B cell (primary cell): ENCODE measurements around the gene TMEM30A. TPM values are rescaled to one million over a fixed set of nuclear protein-coding genes. Genes with fewer than 3 reads are reported as not detected.
A peak's percentile ranks its signal among the peaks of the same experiment; 100 is the strongest.

Source experiments
- ATAC-seq: fragments of 200-7000 bp; cut with Tn5 transposase; one replicate; pipeline ENCODE4 v1.10.0; 2021; ENCODE audit warnings: low read depth, mild to moderate bottlenecking, moderate number of reproducible peaks, moderate library complexity
- CTCF ChIA-PET: fragments of 350-600 bp; sonication (Branson Sonifier 250); formaldehyde crosslinking; loops from one replicate; lab custom pipeline; 2021; ENCODE audit warnings: antibody characterized with exemption, inconsistent platforms; lab: Charles Lee
- POLR2A ChIA-PET: fragments of 350-600 bp; sonication (Branson Sonifier 250); formaldehyde crosslinking; loops from one replicate; lab custom pipeline; 2021; ENCODE audit warnings: antibody characterized with exemption; lab: Charles Lee
- DNase-seq: peaks from one replicate; pipeline ENCODE4 v3.0.0; 2013
- H2AFZ ChIP-seq: 2 replicates; pipeline ENCODE4 v1.6.1; 2012; ENCODE audit warnings: mild to moderate bottlenecking, low read depth, low read length; ENCODE audit not compliant: insufficient read depth, poor library complexity, severe bottlenecking
- H3K27ac ChIP-seq, 2 donors: 1 replicate in 1 of 2; 2 replicates in 1 of 2; pipeline ENCODE4 v1.5.1; 2012 to 2013; ENCODE audit warnings: low read length in 2 of 2, mild to moderate bottlenecking in 2 of 2, moderate library complexity in 1 of 2
- H3K27me3 ChIP-seq, 4 experiments: fragments of 200-600 bp in 1 of 4; sonication (generic) in 1 of 4; replicated peaks in 1 of 4; 1 replicate in 2 of 4; 2 replicates in 2 of 4; pipeline versions ENCODE4 v1.6.1 to v1.7.0; 2013 to 2016; ENCODE audit warnings: low read length in 3 of 4, mild to moderate bottlenecking in 2 of 4, mixed read lengths in 1 of 4, moderate library complexity in 1 of 4; ENCODE audit not compliant: insufficient read depth in 4 of 4, control insufficient read depth in 3 of 4; ENCODE audit errors: control extremely low read depth in 1 of 4
- H3K36me3 ChIP-seq, 2 experiments: replicated peaks in 1 of 2; 1 replicate in 1 of 2; 2 replicates in 1 of 2; pipeline versions ENCODE4 v1.6.1 to v1.7.1; 2013; ENCODE audit warnings: low read length in 1 of 2; ENCODE audit not compliant: insufficient read depth in 2 of 2, control insufficient read depth in 1 of 2; ENCODE audit errors: control extremely low read depth in 1 of 2, extremely low read depth in 1 of 2
- H3K4me1 ChIP-seq, 2 donors: fragments of 200-600 bp in 1 of 2; sonication (generic) in 1 of 2; 1 replicate in 1 of 2; 2 replicates in 1 of 2; pipeline versions ENCODE4 v1.5.1 to v1.6.1; 2013 to 2017; ENCODE audit warnings: low read length in 2 of 2; ENCODE audit not compliant: control insufficient read depth in 2 of 2, insufficient read depth in 2 of 2
- H3K4me2 ChIP-seq: replicated peaks from 2 replicates; pipeline ENCODE3; 2012; ENCODE audit warnings: mild to moderate bottlenecking, low read depth, low read length; ENCODE audit not compliant: poor library complexity, severe bottlenecking
- H3K4me3 ChIP-seq, 5 experiments: fragments of 200-600 bp in 1 of 5; sonication (generic) in 1 of 5; 1 replicate in 3 of 5; 2 replicates in 2 of 5; pipeline versions ENCODE4 v1.5.1 to v1.7.0; 2011 to 2016; ENCODE audit warnings: low read length in 4 of 5, mild to moderate bottlenecking in 4 of 5, low read depth in 2 of 5, control low read depth in 1 of 5, moderate library complexity in 1 of 5; ENCODE audit not compliant: insufficient read depth in 1 of 5; ENCODE audit errors: control extremely low read depth in 1 of 5, extremely low read depth in 1 of 5
- H3K79me2 ChIP-seq: fragments of 200-600 bp; sonication (generic); one replicate; pipeline ENCODE4 v1.6.0; 2016; ENCODE audit warnings: low read length; ENCODE audit not compliant: control insufficient read depth, insufficient read depth
- H3K9ac ChIP-seq: fragments of 200-600 bp; sonication (generic); 2 replicates; pipeline ENCODE4 v1.6.1; 2017; ENCODE audit warnings: mild to moderate bottlenecking, low read length, moderate library complexity
- H3K9me3 ChIP-seq, 3 donors: one replicate each; pipeline versions ENCODE4 v1.6.1 to v1.7.1; 2013; ENCODE audit warnings: low read length in 2 of 3; ENCODE audit not compliant: control insufficient read depth in 2 of 3, insufficient read depth in 1 of 3; ENCODE audit errors: control extremely low read depth in 1 of 3
- H4K20me1 ChIP-seq: 2 replicates; pipeline ENCODE4 v1.6.0; 2012; ENCODE audit warnings: mild to moderate bottlenecking, low read length; ENCODE audit not compliant: insufficient read depth, control insufficient read depth, poor library complexity, severe bottlenecking
- H3K27ac Mint-ChIP-seq: one replicate; pipeline ENCODE4 v1.8.0; 2021; ENCODE audit warnings: mixed read lengths
- H3K27me3 Mint-ChIP-seq: one replicate; pipeline ENCODE4 v1.8.0; 2021; ENCODE audit warnings: mixed read lengths
- H3K4me1 Mint-ChIP-seq: one replicate; pipeline ENCODE4 v1.8.0; 2021; ENCODE audit warnings: mixed read lengths
- H3K4me3 Mint-ChIP-seq: one replicate; pipeline ENCODE4 v1.8.0; 2021; ENCODE audit warnings: mixed read lengths
- H3K9me3 Mint-ChIP-seq: one replicate; pipeline ENCODE4 v1.8.0; 2022; ENCODE audit warnings: mixed read lengths; ENCODE audit not compliant: insufficient read depth
- EZH2 ChIP-seq: IDR thresholded peaks from 2 replicates; pipeline ENCODE4 v1.6.1; 2012; ENCODE audit warnings: borderline replicate concordance, low read depth, mild to moderate bottlenecking, moderate library complexity, low read length; ENCODE audit not compliant: insufficient read depth, poor library complexity, severe bottlenecking
- WGBS: methylation state at CpG from one replicate; pipeline ENCODE4 v1.1.5; 2013; ENCODE audit warnings: missing lambda C conversion rate; ENCODE audit not compliant: insufficient coverage; 5-methylcytosine and 5-hydroxymethylcytosine counted together
- intact Hi-C: fragments of 100-400 bp; cut with micrococcal nuclease; formaldehyde crosslinking; loops from one replicate; pipeline ENCODE4 v1.10.0; 2022
- polyA plus RNA-seq: library from polyadenylated mRNA; depleted of rRNA; stranded (reverse); fragments of >200 nt; gene quantifications from 2 replicates; pipeline ENCODE4 v1.2.3, GENCODE V29; 2012
- total RNA-seq, 2 donors: library from RNA; stranded (reverse); fragments of 120-200 nt in 1 of 2; gene quantifications; 1 replicate in 1 of 2; 2 replicates in 1 of 2; pipeline versions ENCODE4 v1.2.3 to v1.2.4, GENCODE V29; 2013 to 2022
- TF ChIP-seq, protein P1 (sequence below): fragments of 200-600 bp; IDR thresholded peaks from one replicate; pipeline ENCODE4 v1.8.0; 2022; ENCODE audit warnings: antibody characterized with exemption, mild to moderate bottlenecking

The TMEM30A gene
- total and polyA plus RNA-seq, 2 donors (not counting 1 experiment from before 2014, with no cell fraction given): 4.7 to 53.9 TPM

DNA sequence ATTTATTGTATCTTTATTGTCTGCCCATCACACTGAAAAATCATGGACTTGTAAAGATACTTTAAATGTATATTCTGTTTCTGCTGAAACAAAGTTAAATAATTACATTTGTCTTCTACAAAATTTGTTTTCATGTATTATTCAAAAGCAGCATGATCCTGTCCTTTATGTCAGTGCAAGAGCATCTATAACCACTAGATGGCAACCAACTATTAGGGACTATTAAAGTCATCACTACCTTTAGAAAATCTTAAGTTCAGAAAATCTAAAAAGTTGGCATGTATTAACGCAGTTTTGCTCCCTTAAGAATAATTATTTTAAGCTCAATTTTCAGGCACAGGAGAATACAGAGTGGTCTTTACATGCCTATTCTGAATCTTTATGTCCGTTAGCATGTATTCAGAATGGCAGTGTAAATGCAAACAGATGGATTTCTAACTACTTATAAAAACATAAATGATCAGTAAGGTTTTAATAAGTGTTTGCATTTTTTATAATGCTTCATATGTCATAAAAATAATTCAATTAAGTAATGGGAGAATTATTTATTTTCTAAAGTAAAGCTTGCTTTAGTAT lies 17.8 kb downstream of the TMEM30A start:
- H3K9ac ChIP-seq: no peak overlapping the region
- no peaks in the 10 kb centered on the region for H3K9me3 ChIP-seq
- intact Hi-C loops: loop anchor here (1.0 to 2.0 kb wide), 2 partner anchors 16 to 279 kb away; no protein-coding TSS in a partner anchor
- no peak overlapping the region for H2AFZ ChIP-seq
- WGBS: no CpG with 5 or more reads among the region's 2 CpGs
- H3K4me3 Mint-ChIP-seq: no peak overlapping the region
- no peak overlapping the region for H3K27ac ChIP-seq
- no peak for TF ChIP-seq EZH2
- TF ChIP-seq, protein P1, sequence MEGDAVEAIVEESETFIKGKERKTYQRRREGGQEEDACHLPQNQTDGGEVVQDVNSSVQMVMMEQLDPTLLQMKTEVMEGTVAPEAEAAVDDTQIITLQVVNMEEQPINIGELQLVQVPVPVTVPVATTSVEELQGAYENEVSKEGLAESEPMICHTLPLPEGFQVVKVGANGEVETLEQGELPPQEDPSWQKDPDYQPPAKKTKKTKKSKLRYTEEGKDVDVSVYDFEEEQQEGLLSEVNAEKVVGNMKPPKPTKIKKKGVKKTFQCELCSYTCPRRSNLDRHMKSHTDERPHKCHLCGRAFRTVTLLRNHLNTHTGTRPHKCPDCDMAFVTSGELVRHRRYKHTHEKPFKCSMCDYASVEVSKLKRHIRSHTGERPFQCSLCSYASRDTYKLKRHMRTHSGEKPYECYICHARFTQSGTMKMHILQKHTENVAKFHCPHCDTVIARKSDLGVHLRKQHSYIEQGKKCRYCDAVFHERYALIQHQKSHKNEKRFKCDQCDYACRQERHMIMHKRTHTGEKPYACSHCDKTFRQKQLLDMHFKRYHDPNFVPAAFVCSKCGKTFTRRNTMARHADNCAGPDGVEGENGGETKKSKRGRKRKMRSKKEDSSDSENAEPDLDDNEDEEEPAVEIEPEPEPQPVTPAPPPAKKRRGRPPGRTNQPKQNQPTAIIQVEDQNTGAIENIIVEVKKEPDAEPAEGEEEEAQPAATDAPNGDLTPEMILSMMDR: peak; percentile 95
- peaks cover 48% of the 10 kb centered on the region for H4K20me1 ChIP-seq
- POLR2A ChIA-PET: no interaction called here
- H3K4me2 ChIP-seq: no peak overlapping the region
- no peaks in the 10 kb centered on the region for H3K27me3 ChIP-seq
- no peak overlapping the region for H3K27ac Mint-ChIP-seq
- H3K4me1 Mint-ChIP-seq: peaks cover 10% of the 10 kb centered on the region
- H3K9me3 Mint-ChIP-seq: no peaks in the 10 kb centered on the region
- no peaks in the 10 kb centered on the region for H3K27me3 Mint-ChIP-seq
- H3K36me3 ChIP-seq: peaks cover 4 to 20% of the 10 kb centered on the region in 2 experiments
- no peaks in the 10 kb centered on the region for H3K4me1 ChIP-seq
- ATAC-seq: peak; percentile 58
- CTCF ChIA-PET: interaction anchor here (0.7 to 3.0 kb wide), 24 partner anchors 9 to 285 kb away, joined by 3 to 14 read pairs (median 3); partner anchors contain the start of genes COX7A2 and FILIP1
- DNase-seq: peak; percentile 58
- H3K79me2 ChIP-seq: peaks cover 28% of the 10 kb centered on the region
- H3K4me3 ChIP-seq: no peak overlapping the region

GRCh38 chr6:75263401-75263750 lies 21.2 kb downstream of the TMEM30A start:
- no peak overlapping the region for H3K4me3 ChIP-seq
- CTCF ChIA-PET: interaction anchor here (0.8 kb wide), 1 partner anchor 283 kb away, joined by 3 read pairs; no protein-coding TSS in a partner anchor
- H3K36me3 ChIP-seq: peaks cover 13 to 46% of the 10 kb centered on the region in 2 experiments
- peaks cover 19% of the 10 kb centered on the region for H3K79me2 ChIP-seq
- H4K20me1 ChIP-seq: peaks cover 41% of the 10 kb centered on the region
- Mint-ChIP-seq H3K27ac (no peak overlapping the region), H3K4me1 (peaks cover 5% of the 10 kb centered on the region), H3K9me3 (no peaks in the 10 kb centered on the region), H3K4me3 (no peak overlapping the region), H3K27me3 (no peaks in the 10 kb centered on the region)
- H3K4me1 ChIP-seq: no peaks in the 10 kb centered on the region
- H3K27me3 ChIP-seq: no peaks in the 10 kb centered on the region
- TF ChIP-seq, protein P1: no peak
- no peak for TF ChIP-seq EZH2
- no peak overlapping the region for H2AFZ ChIP-seq
- DNase-seq (no peak), ATAC-seq (no peak)
- no peaks in the 10 kb centered on the region for H3K9me3 ChIP-seq
- no peak overlapping the region for H3K4me2 ChIP-seq
- intact Hi-C loops: no loop called here
- POLR2A ChIA-PET: no interaction called here
- no peak overlapping the region for H3K27ac ChIP-seq
- no peak overlapping the region for H3K9ac ChIP-seq
